ENCODE data around the gene PLXDC2. TPM values are rescaled to one million over a fixed set of nuclear protein-coding genes. Genes with fewer than 3 reads are reported as not detected.

PLXDC2 gene
- total RNA-seq, 3 donors from 2014 or later (not counting 1 experiment from before 2014, with no cell fraction given) = 16.9 to 22.9 (median 21.6) TPM

DNA sequence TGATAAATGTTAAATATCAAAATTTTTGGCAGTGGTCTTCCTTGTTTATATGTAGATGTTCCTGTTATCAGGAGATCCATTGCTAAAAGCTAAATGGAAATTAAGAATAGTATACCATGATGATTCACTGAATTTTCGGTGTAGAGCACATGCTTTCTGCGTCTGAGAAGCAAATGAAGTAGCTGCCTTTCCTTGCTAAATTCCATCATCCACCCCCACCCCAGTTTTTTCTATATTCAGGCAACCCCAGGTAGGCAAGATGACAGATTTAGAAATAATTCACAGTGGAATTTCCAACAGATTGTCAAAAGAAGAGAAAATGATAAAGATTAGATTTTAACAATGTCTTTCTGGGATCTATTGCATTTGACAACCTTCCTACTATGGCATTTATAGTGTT lies 231.9 kb downstream of the PLXDC2 start:
- Mint-ChIP-seq H3K36me3 (peaks cover 9% of the 10 kb centered on the region), H3K4me1 (peaks cover 0 to 4% of the 10 kb centered on the region in 2 donors), H3K27me3 (ENCODE audit: low read depth in 2 of 2) (no peaks in the 10 kb centered on the region), H3K9me3 (peaks cover 0 to 2% of the 10 kb centered on the region in 2 donors), H3K27ac (no peak overlapping the region), H3K4me3 (no peak overlapping the region)
- H3K9me3 ChIP-seq (ENCODE audit: control insufficient read depth, insufficient read depth, low read length) = no peaks in the 10 kb centered on the region
- ATAC-seq (no peak), DNase-seq (no peak)
- TF ChIP-seq, protein P1, sequence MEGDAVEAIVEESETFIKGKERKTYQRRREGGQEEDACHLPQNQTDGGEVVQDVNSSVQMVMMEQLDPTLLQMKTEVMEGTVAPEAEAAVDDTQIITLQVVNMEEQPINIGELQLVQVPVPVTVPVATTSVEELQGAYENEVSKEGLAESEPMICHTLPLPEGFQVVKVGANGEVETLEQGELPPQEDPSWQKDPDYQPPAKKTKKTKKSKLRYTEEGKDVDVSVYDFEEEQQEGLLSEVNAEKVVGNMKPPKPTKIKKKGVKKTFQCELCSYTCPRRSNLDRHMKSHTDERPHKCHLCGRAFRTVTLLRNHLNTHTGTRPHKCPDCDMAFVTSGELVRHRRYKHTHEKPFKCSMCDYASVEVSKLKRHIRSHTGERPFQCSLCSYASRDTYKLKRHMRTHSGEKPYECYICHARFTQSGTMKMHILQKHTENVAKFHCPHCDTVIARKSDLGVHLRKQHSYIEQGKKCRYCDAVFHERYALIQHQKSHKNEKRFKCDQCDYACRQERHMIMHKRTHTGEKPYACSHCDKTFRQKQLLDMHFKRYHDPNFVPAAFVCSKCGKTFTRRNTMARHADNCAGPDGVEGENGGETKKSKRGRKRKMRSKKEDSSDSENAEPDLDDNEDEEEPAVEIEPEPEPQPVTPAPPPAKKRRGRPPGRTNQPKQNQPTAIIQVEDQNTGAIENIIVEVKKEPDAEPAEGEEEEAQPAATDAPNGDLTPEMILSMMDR (IDR thresholded peaks at IDR 0.05) = no peak
- no peaks in the 10 kb centered on the region for H3K36me3 ChIP-seq (ENCODE audit: control insufficient read depth, insufficient read depth, low read length)
- no peaks in the 10 kb centered on the region for H3K4me1 ChIP-seq (ENCODE audit: control insufficient read depth, insufficient read depth, low read length)
- intact Hi-C loops (cut with micrococcal nuclease) = no loop called here
- no peak overlapping the region for H3K4me3 ChIP-seq (ENCODE audit: low read length)
- no peak overlapping the region for H3K27ac ChIP-seq (ENCODE audit: low read length)
- WGBS (ENCODE audit: insufficient coverage) = 96% methylated on average over 2 of the region's 2 CpGs
- no peaks in the 10 kb centered on the region for H3K27me3 ChIP-seq (ENCODE audit: control insufficient read depth, insufficient read depth, low read length)

DNA sequence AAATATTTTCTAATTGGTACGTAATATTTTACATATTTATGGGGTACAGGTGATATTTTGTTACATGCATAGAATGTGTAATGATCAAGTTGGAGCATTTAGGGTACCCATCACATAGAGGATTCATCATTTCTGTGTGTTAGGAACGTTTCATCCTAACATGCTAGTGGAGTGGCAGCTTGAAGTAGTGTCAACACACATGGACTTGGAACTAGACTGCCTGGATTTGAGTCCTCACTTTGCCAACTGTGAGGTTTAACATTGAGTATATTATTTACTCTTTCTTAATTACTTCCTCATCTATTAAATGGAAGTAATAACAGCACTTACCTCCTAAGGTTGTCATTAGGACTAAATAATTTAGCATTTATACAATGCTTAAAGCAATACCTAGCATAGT lies 241.9 kb downstream of the PLXDC2 start:
- ATAC-seq = no peak
- WGBS (ENCODE audit: insufficient coverage) = 100% methylated on average over 1 of the region's 2 CpGs
- Histone ChIP-seq H3K9me3 (ENCODE audit: control insufficient read depth, insufficient read depth, low read length) (no peaks in the 10 kb centered on the region), H3K4me3 (ENCODE audit: low read length) (no peak overlapping the region), H3K4me1 (ENCODE audit: control insufficient read depth, insufficient read depth, low read length) (no peaks in the 10 kb centered on the region), H3K27ac (ENCODE audit: low read length) (no peak overlapping the region), H3K36me3 (ENCODE audit: control insufficient read depth, insufficient read depth, low read length) (no peaks in the 10 kb centered on the region), H3K27me3 (ENCODE audit: control insufficient read depth, insufficient read depth, low read length) (no peaks in the 10 kb centered on the region)
- no peak for DNase-seq
- Mint-ChIP-seq H3K27ac (no peak overlapping the region), H3K4me1 (no peaks in the 10 kb centered on the region), H3K9me3 (peaks cover 0 to 2% of the 10 kb centered on the region in 2 donors), H3K4me3 (no peak overlapping the region), H3K36me3 (no peaks in the 10 kb centered on the region), H3K27me3 (ENCODE audit: low read depth in 2 of 2) (no peaks in the 10 kb centered on the region)
- intact Hi-C loops (cut with micrococcal nuclease) = no loop called here
- TF ChIP-seq, protein P1 (IDR thresholded peaks at IDR 0.05) = no peak

DNA sequence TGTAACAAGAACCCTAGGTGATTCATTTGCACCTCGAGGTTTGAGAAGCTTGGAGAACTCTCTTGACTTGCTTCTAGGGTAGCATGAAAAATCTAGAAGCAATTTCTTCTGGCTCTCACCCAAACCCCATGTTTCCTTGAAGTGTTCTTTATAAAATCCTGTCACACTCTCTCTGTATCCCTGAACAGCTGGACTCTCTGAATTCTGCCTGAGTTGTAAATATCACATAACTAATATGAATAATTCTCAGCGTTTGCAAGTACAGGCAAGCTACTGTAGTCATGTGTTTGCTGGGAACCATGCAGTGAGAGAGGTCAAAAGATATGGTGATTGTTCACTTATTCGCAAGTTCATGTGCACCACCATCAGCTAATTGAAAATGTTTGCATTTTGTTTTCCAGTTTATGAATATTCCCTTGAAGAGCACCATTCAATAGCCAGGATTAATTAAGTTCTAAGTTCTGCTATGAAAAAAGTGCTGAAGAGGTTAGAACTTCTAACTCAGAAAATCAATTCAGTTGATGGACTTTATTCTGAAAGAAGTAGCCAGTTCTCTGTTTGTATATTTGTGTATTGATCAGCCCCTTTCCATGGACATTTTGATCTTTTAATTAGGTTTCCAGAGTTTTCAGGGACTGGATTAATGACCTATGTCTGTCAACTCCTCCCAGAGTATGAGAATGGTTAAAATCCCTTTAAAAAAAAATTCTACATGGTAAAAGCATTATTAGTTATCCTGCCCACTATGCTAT lies 243.0 kb downstream of the PLXDC2 start:
- no peak for ATAC-seq
- no peaks in the 10 kb centered on the region for H3K4me1 Mint-ChIP-seq
- 45% methylated on average over 2 of the region's 3 CpGs for WGBS (ENCODE audit: insufficient coverage)

More for the DNA sequence above, 243.0 kb downstream of the PLXDC2 start:
- no peak overlapping the region for H3K27ac ChIP-seq (ENCODE audit: low read length)
- no peaks in the 10 kb centered on the region for H3K9me3 ChIP-seq (ENCODE audit: control insufficient read depth, insufficient read depth, low read length)
- no peaks in the 10 kb centered on the region for H3K4me1 ChIP-seq (ENCODE audit: control insufficient read depth, insufficient read depth, low read length)
- Mint-ChIP-seq H3K27ac (no peak overlapping the region), H3K27me3 (ENCODE audit: low read depth in 2 of 2) (no peaks in the 10 kb centered on the region), H3K4me3 (no peak overlapping the region), H3K9me3 (peaks cover 0 to under 1% of the 10 kb centered on the region in 2 donors), H3K36me3 (no peaks in the 10 kb centered on the region)
- no peaks in the 10 kb centered on the region for H3K27me3 ChIP-seq (ENCODE audit: control insufficient read depth, insufficient read depth, low read length)
- intact Hi-C loops (cut with micrococcal nuclease) = no loop called here
- no peak overlapping the region for H3K4me3 ChIP-seq (ENCODE audit: low read length)
- H3K36me3 ChIP-seq (ENCODE audit: control insufficient read depth, insufficient read depth, low read length) = no peaks in the 10 kb centered on the region
- DNase-seq = no peak
- TF ChIP-seq, protein P1 (IDR thresholded peaks at IDR 0.05) = no peak

Measured in natural killer cell (primary cell).